ENCODE data around the gene HMCN2.

HMCN2 gene

DNA sequence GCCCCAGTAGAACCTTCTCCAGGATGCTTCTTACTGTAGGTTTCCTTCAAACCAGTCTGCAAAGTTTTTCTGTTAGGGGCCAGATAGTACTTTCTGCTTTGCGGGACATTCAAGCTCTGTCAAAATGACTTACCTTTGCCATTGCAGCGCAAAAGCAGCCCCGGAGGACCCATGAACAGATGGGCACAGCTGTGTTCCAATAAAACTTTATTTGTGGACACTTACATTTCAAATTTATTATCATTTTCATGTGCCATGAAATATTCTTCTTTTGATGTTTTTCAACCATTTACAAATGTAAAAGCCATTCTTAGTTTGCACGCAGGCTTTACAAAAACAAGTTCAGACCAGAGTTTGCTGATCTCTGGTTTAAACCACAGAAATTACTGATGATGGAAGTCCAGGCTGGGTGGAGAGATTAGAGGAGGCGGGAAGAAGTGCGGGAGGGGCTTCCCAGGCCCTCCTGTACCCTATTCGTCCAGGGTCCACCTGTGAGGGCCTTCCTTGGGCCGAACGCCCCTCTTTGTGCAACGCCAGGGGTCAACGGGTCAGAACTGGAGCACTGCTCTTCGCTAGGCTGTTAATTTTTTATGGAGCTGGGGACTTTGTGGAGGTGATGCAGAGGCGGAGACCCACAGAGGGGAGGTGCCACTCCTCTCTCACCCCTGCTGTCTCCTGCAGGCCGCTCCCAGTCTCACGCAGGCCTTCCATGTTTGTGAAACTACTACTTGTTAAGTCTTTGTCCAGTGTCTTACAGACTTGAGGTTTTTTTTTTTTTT lies 171.6 kb downstream of the HMCN2 start:
- DNase-seq: no peak

DNA sequence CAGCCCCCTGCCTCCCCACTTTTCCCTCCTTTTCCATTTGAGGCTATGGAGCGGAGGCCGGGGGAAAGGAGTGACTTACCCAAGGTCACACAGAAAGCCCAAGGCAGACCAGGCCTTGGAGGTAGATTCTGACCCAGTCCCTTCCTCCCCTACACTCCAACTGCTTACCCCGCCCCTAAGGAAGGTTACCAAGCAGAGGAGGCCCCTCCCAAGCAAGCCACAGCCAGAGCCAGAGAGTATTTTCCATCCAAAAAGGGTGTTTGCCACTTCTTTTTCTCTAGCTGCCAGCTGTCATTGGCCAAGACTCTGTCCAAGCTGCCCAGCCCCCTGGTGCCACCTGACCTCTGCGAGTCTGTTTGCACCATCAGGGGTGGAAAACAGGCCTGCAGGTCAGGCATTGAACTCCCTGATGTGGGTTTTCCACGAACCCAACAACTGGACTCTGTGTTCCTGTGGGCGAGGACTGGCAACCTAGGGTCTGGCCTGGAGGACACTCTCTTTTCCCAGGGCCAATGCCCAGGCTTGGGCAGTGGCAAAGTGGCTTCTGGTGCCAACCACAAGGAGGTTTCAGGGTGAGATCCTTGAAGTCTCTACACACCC lies 172.9 kb downstream of the HMCN2 start:
- no peak for DNase-seq

DNA sequence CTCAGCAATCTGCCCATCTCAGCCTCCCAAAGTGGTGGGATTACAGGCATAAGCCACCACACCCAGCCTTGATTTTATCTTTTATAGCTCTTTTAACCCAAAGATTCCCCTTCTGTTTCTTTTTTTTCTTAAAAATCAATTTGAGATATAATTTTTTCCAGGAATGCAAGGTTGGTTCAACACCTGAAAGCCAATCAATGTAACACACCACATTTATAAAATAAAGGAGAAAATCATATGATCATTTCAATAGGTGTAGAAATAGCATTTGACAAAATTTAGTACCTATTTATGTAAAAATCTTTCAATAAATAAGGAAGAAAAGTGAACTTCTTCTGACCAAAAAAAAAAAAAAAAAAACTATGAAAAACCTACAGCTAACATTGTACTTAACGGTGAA lies 175.5 kb downstream of the HMCN2 start:
- no peak for DNase-seq

DNA sequence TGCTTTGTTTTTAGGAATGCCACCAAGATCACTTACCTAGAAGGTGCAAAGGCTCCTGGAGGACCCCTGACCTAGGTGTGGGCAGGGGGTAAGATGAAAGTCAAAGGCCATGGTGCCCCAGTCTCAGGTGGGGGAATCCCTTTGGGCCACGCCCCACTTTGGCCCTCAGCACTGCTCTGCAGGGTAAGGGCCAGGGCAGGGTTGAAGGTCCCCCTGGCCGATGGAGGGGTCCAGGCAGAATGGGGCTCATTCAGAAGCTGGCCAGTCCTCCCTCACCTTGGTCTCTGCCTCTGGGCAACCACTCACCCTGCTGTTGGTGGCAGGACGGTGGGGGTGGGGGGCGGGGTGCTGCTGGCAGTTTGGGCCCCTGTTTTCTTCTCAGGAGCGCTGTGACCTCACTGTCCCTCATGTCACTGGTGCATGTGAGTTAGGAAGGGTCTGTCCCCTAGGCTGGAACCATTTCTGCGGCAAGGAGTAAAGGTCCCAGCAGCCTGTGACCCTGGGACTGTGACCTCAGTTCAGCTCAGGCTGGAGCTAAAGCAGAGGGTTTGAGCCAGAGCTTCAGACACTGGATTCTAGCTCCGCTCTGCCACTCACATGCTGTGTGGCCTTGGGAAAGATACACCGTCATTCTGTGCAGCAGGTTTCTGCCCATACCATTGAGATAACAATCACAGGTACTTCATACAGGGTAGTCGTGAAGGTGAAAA lies 177.3 kb downstream of the HMCN2 start:
- DNase-seq: no peak

DNA sequence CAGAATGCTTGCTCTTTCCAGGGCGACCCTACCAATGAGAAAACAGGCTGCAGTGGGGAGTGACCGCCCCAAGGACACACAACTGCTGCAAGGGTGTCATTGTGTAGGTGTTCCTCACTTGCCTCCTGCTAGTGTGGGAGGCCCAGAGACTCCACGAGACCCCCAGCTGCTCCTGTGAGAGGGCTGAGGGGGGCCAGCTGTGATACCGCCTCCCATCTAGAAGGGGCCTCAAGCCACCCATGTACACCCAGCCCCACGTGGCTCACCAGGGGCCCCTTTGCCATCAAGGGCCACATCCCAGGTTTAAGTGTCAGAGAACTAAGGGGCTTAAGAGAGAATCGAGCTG lies 177.9 kb downstream of the HMCN2 start:
- DNase-seq: no peak

DNA sequence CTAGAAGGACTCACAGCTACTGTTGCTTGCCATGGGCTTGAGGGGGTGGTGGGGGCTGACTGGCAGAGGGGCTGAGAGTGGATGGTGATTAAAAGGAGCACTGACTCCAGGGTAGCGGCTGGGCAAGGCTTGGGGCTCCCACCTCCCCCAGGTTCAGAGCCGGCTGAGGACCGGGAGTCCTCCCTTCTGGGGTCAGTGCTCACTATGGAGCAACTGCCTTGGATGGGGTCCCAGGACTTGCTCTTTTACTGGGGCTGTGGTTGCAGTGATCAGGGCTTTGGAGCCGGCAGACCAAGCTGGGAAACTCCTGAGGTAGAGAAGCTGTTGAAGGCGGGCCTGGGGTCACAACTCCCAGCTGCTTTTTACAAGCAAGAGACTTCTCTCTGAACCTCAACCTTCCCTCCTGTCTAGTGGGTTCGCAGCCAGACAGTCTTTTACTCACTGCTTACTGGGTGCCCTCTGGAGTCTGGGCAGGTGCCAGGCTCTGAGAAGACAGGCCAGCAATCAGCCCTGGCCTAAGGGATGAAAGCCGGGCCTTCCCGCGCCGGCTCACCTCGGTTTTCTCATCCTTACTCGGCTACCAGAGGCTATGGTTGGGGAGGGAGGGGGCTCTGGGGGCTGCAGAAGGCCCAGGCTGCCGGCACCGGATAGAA lies 178.4 kb downstream of the HMCN2 start:
- DNase-seq: no peak

DNA sequence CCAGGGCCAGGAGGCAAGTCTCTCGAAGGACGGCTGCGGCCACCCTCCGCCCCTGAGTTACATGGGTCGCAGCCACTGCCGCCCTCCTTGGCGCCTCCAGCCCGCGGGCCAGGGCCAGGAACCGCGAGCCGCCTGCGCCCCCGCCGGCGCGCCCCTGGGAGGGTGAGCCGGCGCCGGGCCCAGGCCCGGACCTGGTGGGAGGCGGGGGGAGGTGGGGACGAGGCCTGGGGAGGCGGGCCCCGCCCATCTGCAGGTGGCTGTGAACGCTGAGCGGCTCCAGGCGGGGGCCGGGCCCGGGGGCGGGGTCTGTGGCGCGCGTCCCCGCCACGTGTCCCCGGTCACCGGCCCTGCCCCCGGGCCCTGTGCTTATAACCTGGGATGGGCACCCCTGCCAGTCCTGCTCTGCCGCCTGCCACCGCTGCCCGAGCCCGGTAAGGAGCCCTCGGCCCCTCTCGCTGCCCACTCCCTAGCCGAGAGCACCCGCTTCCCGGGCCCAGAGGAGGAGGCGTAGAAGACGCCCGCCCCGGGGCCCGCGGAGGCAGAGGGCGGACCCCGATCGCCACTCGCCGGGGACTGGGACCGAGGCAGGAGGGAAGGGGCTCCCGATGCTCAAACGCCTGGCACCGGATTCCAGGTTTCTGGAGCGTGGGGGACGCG lies 179.1 kb downstream of the HMCN2 start, which contains the start of gene ASS1:
Gene ASS1 (plus strand): TSS at position 397 of the 657 bp plus-strand sequence. CDS start 7,268 bp downstream, outside the sequence.
- DNase-seq: peak; percentile 38

DNA sequence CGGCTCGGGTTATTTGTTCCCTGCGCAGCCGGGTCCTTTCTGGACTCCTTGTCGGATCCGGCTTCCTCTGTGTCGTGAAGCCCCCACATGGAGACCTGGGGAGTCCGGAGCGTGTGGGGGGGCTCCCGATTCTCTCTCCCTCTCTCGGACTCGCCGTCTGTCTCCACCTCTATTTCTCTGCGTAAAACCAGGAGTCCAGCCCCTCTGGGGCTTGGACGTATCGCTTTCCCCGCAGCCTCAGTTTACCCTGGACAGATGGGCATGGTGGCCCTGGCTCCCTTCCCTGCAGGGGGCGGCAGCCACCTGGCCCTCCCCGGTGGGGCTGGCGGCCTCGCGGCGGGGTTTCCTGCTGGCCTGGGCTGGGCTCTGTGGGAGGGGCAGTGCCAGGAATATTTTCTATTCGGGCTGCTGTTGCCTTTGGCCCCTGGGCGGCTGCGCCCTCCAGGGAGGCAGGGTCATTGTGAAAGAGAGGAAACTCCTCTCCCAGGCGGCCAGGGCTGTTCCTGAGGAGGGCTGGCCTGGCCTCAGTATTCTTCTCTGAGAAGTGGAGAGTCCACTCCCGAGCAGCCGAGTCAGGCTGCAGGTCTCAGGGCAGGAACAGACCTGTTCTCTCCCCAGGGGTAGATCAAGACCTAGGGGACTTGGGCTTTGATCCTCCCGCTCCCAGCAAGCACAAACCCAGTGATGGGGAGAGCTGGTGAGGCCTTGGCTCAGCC lies 179.9 kb downstream of the HMCN2 start:
- DNase-seq: peak; percentile 50

DNA sequence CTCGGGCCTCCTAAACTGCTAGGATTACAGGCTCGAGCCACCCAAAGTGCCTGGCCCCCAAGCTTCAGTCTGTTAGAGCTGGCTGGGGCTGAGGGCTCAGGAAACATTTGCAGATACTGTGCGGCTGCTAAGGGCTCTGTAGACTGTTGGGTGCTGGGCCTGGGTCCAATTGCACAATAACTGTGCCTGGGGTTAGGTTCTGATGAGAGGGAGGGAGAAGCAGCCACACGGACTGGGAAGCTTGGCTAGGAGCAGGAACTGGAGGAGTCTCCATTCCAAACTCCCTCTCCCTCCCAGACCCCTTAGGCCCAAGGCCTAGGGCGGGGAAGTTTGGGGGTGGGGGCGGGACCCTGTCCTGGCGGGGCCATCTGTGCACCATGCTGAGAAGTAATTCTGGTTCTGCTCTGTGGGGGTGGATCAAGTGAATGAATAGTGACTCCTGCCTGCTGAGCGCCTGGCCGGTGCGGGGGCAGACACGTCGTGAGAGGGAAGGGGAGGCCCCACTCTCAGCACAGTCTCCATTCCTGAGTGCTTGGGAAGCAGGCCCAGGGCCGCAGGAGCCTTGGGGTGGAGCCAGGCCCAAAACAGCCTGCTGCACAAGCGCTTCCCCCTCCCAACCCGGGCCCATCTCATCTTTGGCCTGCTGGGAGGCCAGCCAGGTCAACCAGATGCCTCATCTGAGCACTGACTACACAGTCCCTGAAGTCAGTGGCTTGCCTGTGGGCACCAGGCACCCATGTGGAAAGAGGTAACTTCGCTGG lies 180.7 kb downstream of the HMCN2 start:
- peak; percentile 88 for DNase-seq

DNA sequence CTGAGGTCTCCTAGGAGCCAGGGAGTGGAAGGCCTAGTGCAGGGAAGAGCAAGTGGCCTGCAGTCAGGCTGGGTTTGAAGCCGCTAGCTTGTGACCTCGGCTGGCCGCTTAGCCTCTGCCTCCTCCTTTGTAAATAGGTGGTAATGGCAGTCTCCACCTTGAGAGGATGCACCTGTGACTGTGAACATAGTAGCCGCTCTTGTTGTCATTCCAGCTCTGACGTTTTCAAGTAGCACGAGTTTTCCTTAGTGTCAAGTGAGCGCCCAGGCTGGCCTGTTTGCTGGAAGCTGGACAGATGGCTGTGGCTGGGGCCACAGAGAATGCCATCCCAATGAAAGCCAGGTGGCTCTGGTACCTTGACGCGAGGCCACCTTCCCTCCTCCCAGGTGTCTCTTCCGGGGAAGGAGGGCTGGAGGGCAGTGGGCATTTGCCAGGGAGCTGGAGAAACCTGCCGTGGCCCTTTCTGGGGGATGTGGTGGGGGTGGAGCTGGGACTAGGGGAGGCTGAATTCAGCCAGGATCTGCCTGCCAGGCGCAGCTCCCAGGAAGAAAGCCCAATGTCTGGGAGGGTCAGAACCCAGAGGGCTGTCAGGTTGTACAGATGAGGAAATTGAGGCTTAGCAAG lies 181.7 kb downstream of the HMCN2 start:
- no peak for DNase-seq

DNA sequence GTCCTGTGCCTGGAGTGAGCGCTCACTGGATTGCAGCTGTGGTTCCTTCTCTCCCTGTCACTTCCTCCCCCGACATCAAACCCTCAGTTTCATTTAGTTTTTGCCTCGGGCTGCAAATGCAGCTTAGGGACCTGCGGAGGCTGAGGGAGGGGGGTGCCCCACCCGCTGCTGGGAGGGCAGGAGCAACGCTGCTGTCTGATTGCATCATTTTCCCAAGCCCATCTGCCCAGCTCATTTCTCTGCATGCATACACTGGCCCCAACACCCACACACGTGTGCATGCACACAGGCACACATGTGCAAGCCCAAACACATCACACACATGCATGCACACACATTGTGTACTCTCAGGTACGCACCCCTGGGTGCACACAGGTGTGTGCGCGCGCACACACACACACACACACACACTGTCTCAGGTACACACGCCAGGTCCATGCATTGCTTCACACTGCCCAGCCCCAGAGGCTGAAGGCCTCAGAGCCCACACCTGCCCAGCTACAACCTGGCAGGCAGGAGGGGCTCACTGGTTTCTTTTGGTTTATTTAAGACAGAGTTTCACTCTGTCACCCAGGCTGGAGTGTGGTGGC lies 182.6 kb downstream of the HMCN2 start:
- DNase-seq: peak; percentile 79

DNA sequence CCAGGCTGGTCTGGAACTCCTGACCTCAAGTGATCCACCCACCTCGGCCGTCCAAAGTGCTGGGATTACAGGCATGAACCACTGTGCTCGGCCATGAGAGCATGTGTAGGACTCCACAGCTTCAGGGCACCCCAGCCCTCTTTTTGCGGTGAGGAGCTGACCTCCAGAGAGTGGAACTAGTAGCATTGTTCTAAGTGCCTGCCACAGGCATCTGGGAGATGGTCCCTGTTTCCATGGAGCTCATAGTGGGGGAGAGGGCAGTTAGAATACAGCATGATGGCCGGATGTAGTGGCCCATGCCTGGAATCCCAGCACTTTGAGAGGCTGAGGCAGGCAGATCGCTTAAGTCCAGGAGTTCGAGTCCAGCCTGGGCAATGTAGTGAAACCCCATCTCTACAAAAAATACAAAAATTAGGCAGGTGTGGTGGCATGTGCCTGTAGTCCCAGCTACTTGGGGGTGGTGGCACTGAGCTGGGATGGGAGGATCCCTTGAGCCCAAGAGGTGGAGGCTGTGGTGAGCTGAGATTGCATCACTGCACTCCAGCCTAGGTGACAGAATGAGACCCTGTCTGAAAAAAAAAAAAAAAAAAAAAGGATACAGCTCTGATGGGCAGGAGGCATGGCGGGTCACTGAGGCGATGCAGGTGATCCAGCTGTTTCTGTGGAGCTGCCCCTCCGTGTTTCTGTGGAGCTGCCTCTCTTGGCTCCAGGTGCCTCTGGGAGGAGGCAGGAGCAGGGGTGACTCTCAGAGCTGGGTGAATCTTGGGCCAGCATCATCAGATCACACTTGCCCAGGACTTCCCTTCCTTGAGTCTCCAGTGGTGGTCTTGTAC lies 183.4 kb downstream of the HMCN2 start:
- DNase-seq: no peak

DNA sequence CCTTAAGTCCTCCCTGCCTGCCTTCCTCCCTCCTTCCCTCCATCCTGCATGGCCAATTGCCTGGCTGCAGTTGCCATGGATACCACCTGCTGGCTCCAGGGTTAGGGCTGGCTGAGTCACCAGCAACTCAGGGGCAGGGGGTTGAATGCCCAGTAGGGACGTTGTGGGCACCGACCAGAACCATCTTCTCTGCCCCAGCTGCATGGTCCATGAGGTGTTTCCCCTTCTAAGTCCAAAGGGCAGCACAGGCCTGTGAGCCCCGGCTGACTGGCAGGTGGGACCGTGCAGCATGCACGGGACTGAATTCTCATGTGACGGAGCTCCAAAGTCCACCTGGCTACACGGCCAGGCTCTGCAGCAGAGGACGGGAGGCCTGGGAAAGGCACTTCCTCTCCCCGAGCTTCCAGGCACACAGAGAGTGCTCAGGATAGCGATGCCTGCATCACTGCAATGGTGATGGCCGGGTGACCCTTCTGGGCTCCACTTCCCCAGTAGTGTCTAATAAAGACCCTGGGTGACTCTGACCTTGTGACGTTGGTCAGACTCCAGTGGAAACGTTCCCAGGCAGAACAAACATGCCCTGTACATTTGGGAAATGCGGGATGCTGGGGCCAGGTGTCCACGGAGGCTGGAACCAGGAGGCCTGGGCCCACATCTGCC lies 184.9 kb downstream of the HMCN2 start:
- DNase-seq: no peak

DNA sequence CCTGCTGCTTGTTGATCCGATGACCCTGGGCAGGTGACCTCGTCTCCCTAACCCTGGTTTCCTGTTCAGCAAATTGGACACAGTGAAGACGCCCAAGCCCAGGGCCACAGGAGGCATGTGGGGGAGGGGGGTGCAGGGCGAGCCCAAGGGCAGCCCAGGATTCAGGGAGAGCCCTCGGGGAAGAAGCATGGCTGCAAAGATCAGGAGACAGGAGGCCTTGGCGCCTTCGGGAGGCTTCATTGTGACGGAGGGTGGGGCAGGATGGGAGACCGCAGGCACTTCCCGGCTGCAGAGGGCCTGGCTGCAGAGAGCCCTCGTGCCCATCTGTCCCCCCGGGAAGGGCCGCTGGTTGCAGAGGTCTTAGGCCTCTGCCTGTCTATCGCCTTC lies 185.4 kb downstream of the HMCN2 start:
- no peak for DNase-seq

DNA sequence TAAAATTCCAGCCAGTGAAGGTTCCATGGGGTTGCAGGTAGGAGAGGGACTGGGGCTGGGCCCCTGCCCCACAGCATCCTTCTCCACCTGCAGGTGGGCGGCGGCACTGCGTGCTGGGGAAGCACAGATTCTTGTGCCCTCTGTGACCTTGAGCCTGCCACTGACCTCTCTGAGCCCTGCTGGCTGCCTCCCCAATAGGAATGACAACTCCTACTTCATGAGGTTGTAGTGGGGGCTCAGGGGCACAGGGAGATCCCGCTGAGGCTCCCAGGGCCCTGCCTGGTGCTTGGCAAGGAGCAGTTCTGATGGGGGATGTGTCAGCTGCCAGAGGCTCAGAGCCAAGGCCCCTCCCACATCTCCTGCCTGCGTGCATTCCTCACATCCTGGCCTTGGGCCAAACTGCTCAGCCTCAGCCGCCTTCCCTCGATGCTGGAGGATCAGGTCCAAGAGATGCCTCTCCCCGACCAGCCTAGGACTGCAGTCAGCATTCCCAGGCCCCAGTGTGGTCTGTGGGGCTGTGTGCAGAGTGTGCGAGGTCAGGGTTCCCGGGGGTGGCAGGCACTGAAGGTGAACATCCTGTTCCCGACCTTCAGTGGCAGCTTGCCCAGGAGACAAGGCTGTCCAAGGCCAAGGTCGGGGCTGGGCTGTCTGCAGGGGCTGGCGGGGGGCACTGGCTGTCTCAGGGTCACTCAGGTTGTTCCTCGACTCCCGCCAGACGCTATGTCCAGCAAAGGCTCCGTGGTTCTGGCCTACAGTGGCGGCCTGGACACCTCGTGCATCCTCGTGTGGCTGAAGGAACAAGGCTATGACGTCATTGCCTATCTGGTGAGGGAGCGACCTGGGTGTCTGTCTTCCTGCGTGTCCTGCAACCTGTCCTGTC lies 186.2 kb downstream of the HMCN2 start:
- DNase-seq: peak; percentile 96

DNA sequence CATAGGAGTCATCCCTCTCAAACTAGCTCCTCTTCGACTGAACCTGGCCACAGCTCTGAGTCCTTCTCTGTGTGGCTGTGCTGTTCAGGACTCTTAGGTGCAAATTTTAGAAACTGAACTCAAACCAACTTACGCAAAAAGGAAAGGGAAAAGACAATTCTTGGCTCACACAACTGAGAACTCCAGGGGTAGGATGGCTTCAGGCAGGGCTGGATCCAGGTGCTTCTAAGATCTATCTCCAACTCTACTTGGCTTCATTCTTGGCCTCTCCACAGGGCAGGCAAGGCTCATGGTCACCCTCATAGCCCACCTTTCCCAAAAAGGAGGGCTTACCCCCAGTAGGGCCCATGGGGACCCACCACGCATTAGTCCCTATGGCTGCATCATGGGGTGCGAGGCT lies 187.3 kb downstream of the HMCN2 start:
- DNase-seq: no peak

DNA sequence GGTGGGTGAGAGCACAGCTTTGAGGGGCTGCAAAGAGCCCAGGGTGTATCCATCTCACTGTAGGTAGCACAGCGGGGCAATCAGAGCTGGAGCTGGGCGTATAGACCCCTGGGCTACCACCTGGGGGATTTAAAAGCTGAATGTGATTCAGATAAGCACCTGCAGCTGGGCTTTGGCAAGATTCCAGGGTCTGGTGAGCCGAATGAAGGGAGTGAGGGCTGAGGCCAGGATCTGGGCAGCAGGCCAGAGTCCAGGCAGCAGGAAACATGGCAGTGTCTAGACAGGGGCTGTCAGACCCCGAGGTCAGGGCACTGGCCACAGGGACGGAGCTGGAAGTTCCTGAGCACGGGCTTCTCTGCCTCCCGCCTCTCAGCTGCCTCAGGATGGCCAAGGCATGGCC lies 187.9 kb downstream of the HMCN2 start:
- DNase-seq: no peak
